ENCODE data around the gene EHBP1. TPM values are rescaled to one million over a fixed set of nuclear protein-coding genes. Genes with fewer than 3 reads are reported as not detected.

Gene EHBP1
- total and polyA plus RNA-seq, 2 donors (not counting 1 experiment from before 2014, with no cell fraction given): 129 to 191 TPM

DNA sequence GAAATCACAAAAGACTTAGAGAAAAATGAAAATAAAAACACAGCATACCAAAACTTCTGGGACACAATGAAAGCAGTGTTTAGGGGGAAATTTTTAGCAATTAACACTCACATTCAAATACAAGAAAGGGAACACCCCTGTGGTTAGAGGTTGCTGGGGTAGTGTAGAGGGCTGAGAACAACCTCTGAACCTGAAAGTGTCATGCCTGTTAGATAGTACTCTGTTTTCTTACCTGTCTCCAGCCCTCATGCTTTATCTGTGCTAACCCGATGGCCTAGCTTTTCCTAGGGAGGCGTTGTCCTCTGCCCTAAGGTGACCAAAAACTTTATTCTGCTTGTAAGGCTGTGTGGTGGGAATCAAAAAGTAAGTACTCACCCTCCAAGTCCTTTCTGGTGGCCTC is 222.5 kb downstream of the EHBP1 start:
- no peak overlapping the region for H3K4me2 ChIP-seq (ENCODE audit: extremely low read depth, insufficient read depth, low read length)
- H3K9ac ChIP-seq (ENCODE audit: insufficient read depth, low read length): no peak overlapping the region
- H3K79me2 ChIP-seq (ENCODE audit: control insufficient read depth, insufficient read depth, low read length): no peaks in the 10 kb centered on the region
- H4K20me1 ChIP-seq (ENCODE audit: control insufficient read depth, extremely low read depth, insufficient read depth, low read length): no peaks in the 10 kb centered on the region
- no peak for TF ChIP-seq CTCF (conservative IDR thresholded peaks at IDR 0.05 in 1 of 2, IDR thresholded peaks at IDR 0.05 in 1 of 2; ENCODE audit: low read depth in 1 of 2, low read length in 2 of 2)
- TF ChIP-seq EZH2 (IDR thresholded peaks at IDR 0.05; ENCODE audit: low read length, missing control alignments): no peak
- no peak for DNase-seq (ENCODE audit: low read depth in 2 of 2)
- no peaks in the 10 kb centered on the region for H3K4me1 ChIP-seq (ENCODE audit: control insufficient read depth, extremely low read depth, insufficient read depth, low read length)
- H3K36me3 ChIP-seq (ENCODE audit: control insufficient read depth, insufficient read depth, low read length): peaks cover 6% of the 10 kb centered on the region
- no peak overlapping the region for H2AFZ ChIP-seq (ENCODE audit: low read length)
- H3K27me3 ChIP-seq (ENCODE audit: control insufficient read depth, insufficient read depth, low read length): no peaks in the 10 kb centered on the region
- no peak overlapping the region for H3K4me3 ChIP-seq (replicated peaks in 1 of 4; ENCODE audit: control extremely low read depth in 1 of 4, insufficient read depth in 1 of 4, low read depth in 3 of 4, low read length in 4 of 4)
- no peak overlapping the region for H3K27ac ChIP-seq (ENCODE audit: insufficient read depth, low read length)
- no peaks in the 10 kb centered on the region for H3K9me3 ChIP-seq (ENCODE audit: control insufficient read depth, insufficient read depth, low read depth, low read length)

DNA sequence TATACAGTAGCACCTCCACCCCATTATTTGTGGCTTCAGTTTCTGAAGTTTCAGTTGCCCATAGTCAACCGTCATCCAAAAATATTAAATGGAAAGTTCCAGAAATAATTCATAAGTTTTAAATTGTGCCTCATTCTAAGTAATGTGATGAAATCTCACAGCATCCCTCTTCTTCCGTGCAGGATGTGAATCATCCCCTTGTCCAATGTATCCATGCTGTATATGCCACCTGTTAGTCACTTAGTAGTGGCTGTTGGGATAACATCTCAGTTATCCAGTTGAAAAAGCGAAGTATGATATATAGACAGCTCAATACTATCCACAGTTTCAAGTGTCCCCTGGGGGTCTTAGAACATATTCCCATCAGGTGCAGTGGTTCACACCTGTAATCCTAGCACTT is 226.0 kb downstream of the EHBP1 start:
- Histone ChIP-seq H3K27ac (ENCODE audit: insufficient read depth, low read length) (no peak overlapping the region), H3K27me3 (ENCODE audit: control insufficient read depth, insufficient read depth, low read length) (no peaks in the 10 kb centered on the region), H3K9ac (ENCODE audit: insufficient read depth, low read length) (no peak overlapping the region), H3K9me3 (ENCODE audit: control insufficient read depth, insufficient read depth, low read depth, low read length) (no peaks in the 10 kb centered on the region), H3K4me1 (ENCODE audit: control insufficient read depth, extremely low read depth, insufficient read depth, low read length) (no peaks in the 10 kb centered on the region), H2AFZ (ENCODE audit: low read length) (no peak overlapping the region), H3K79me2 (ENCODE audit: control insufficient read depth, insufficient read depth, low read length) (no peaks in the 10 kb centered on the region), H3K4me2 (ENCODE audit: extremely low read depth, insufficient read depth, low read length) (no peak overlapping the region), H3K4me3 (replicated peaks in 1 of 4; ENCODE audit: control extremely low read depth in 1 of 4, insufficient read depth in 1 of 4, low read depth in 3 of 4, low read length in 4 of 4) (no peak overlapping the region), H3K36me3 (ENCODE audit: control insufficient read depth, insufficient read depth, low read length) (no peaks in the 10 kb centered on the region), H4K20me1 (ENCODE audit: control insufficient read depth, extremely low read depth, insufficient read depth, low read length) (no peaks in the 10 kb centered on the region)
- no peak for DNase-seq (ENCODE audit: low read depth in 2 of 2)
- TF ChIP-seq CTCF (conservative IDR thresholded peaks at IDR 0.05 in 1 of 2, IDR thresholded peaks at IDR 0.05 in 1 of 2; ENCODE audit: low read depth in 1 of 2, low read length in 2 of 2) (no peak), EZH2 (IDR thresholded peaks at IDR 0.05; ENCODE audit: low read length, missing control alignments) (no peak)

DNA sequence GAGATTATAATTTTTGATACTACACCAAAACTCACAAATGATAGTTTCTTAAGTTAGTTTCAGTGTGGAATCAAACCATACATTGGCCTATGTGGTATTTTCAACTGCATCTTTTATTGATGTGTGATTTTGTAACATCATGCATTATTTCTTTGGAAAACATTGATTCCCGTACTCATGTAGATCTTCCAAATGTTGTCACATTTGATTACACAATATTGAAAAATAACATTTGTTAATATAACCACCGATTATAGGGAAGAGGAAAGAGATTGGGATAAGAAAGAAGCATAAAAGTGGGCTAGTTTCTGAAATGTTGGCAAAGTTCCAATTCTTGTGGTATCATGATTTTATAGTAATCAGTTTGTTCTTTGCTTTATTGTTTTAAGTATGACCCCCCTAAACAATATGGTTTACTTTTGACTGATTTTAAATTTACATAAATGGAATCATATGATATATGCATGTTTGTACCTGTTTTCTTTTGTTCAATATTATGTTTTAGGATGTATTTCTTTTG is 227.9 kb downstream of the EHBP1 start:
- Histone ChIP-seq H3K36me3 (ENCODE audit: control insufficient read depth, insufficient read depth, low read length) (no peaks in the 10 kb centered on the region), H3K79me2 (ENCODE audit: control insufficient read depth, insufficient read depth, low read length) (no peaks in the 10 kb centered on the region), H3K9ac (ENCODE audit: insufficient read depth, low read length) (no peak overlapping the region), H3K27me3 (ENCODE audit: control insufficient read depth, insufficient read depth, low read length) (no peaks in the 10 kb centered on the region), H3K27ac (ENCODE audit: insufficient read depth, low read length) (no peak overlapping the region), H3K4me3 (replicated peaks in 1 of 4; ENCODE audit: control extremely low read depth in 1 of 4, insufficient read depth in 1 of 4, low read depth in 3 of 4, low read length in 4 of 4) (no peak overlapping the region), H3K9me3 (ENCODE audit: control insufficient read depth, insufficient read depth, low read depth, low read length) (no peaks in the 10 kb centered on the region), H3K4me2 (ENCODE audit: extremely low read depth, insufficient read depth, low read length) (no peak overlapping the region), H3K4me1 (ENCODE audit: control insufficient read depth, extremely low read depth, insufficient read depth, low read length) (no peaks in the 10 kb centered on the region), H4K20me1 (ENCODE audit: control insufficient read depth, extremely low read depth, insufficient read depth, low read length) (no peaks in the 10 kb centered on the region), H2AFZ (ENCODE audit: low read length) (no peak overlapping the region)
- no peak for TF ChIP-seq EZH2 (IDR thresholded peaks at IDR 0.05; ENCODE audit: low read length, missing control alignments)
- no peak for TF ChIP-seq CTCF (conservative IDR thresholded peaks at IDR 0.05 in 1 of 2, IDR thresholded peaks at IDR 0.05 in 1 of 2; ENCODE audit: low read depth in 1 of 2, low read length in 2 of 2)
- DNase-seq (ENCODE audit: low read depth in 2 of 2): no peak

Measured in fibroblast of lung (primary cell).